NCI-H526 treated with DMSO at 0.1 percent for 48 hours (cell line): ENCODE results near the gene CYP2F1.
"Not testable (repeated sequence)": the region's sequence is repeated elsewhere in the genome, so short reads cannot be mapped to it uniquely, and the experiment has no call there.

Experiments
- DNase-seq: peaks from one replicate; lab custom pipeline; 2025; lab: John Stamatoyannopoulos, UW

Gene CYP2F1, protein sequence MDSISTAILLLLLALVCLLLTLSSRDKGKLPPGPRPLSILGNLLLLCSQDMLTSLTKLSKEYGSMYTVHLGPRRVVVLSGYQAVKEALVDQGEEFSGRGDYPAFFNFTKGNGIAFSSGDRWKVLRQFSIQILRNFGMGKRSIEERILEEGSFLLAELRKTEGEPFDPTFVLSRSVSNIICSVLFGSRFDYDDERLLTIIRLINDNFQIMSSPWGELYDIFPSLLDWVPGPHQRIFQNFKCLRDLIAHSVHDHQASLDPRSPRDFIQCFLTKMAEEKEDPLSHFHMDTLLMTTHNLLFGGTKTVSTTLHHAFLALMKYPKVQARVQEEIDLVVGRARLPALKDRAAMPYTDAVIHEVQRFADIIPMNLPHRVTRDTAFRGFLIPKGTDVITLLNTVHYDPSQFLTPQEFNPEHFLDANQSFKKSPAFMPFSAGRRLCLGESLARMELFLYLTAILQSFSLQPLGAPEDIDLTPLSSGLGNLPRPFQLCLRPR

GRCh38 chr19:41114132-41114531 lies at the start of gene CYP2F1:
TSS of gene CYP2F1 (plus strand) at chr19:41114432. CDS start at chr19:41116189, 1,757 bp downstream.
- no peak for DNase-seq

- no peak for DNase-seq
These were observed 49.2 kb upstream of the CYP2F1 start for GRCh38 chr19:41064974-41065569.

DNA sequence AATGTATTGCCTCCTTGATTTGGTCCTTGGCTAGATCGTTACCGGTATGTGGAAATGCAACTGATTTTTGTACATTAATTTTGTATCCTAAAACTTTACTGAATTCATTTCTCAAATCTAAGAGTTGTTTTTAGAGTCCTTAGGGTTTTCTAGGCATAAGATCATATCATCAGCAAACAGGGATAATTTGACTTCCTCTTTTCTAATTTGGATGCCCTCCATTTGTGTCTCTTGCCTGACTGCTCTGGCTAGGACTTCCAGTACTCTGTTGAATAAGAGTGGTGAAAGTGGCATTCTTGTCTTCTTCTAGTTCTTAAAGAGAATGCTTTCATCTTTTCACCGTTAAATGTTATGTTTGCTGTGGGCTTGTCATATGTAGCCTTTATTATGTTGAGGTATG lies 37.9 kb upstream of the CYP2F1 start:
- no peak for DNase-seq

- DNase-seq, result no peak
These were observed 30.7 kb upstream of the CYP2F1 start for GRCh38 chr19:41083516-41083915.

DNA sequence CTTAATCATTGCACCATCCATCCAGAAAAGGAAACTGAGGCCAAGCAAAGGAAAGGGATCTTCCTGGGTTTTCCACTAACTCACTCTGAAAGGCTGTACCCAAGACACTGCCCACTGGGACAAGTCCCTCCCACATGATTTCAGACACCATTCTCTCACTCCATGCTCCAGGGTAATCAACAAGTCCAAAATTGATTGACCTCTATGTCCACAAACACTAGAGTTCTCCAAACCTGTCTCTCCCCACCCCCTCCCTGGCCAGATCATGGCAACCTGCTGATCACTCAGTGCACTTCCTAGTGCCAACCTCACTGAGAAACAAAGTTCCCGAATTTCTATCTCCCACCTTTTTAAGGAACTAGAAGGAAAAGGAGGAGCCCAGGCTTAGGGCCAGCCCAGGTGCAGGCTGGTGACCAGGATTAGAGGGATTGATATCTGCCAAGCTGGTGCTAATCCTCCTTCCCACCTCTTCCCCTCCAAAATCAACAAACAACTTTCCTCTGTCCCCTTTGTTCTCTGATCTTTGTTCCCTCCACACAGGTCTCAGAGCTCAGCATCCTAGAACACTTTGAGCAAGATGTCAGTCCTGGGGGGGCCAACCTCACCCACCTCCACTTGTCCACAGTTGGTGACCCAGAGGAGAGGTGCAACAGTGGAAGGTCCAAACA lies 28.4 kb upstream of the CYP2F1 start:
- DNase-seq, result no peak

DNA sequence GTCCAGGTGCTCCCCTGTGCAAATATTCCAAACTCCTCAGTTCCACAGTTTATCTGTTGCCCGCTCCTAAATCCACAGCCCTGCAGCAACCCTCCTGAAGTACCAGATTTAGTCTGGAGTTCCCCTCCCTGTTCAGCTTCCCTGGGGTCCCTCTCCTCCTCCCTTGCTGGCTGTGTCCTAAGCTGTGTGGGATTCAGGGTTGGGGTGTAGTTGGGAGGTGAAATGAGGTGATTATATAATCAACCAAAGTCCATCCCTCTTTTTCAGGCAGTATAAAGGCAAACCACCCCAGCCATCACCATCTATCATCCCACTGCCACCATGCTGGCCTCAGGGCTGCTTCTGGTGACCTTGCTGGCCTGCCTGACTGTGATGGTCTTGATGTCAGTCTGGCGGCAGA lies 26.1 kb upstream of the CYP2F1 start, which contains the start of gene CYP2A13:
TSS of gene CYP2A13 (plus strand) at position 301 of the 400 bp plus-strand sequence. CDS start at position 322, 21 bp downstream.
- DNase-seq, result no peak

GRCh38 chr19:41089959-41090358 lies 24.3 kb upstream of the CYP2F1 start:
- DNase-seq, result no peak

DNA sequence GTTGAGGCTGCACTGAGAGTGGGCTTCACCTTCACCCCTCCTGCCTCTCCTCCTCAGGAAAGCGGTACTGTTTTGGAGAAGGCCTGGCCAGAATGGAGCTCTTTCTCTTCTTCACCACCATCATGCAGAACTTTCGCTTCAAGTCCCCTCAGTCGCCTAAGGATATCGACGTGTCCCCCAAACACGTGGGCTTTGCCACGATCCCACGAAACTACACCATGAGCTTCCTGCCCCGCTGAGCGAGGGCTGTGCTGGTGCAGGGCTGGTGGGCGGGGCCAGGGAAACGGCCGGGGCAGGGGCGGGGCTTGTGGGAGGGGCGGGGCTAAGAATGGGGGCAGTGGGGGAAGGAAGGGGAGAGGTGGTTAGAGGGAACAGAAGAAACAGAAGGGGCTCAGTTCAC lies 18.5 kb upstream of the CYP2F1 start:
- no peak for DNase-seq

- no peak for DNase-seq
These were observed 17.9 kb upstream of the CYP2F1 start for GRCh38 chr19:41096353-41096752.

- DNase-seq, result no peak
These were observed 16.9 kb upstream of the CYP2F1 start for GRCh38 chr19:41097302-41097701.

DNA sequence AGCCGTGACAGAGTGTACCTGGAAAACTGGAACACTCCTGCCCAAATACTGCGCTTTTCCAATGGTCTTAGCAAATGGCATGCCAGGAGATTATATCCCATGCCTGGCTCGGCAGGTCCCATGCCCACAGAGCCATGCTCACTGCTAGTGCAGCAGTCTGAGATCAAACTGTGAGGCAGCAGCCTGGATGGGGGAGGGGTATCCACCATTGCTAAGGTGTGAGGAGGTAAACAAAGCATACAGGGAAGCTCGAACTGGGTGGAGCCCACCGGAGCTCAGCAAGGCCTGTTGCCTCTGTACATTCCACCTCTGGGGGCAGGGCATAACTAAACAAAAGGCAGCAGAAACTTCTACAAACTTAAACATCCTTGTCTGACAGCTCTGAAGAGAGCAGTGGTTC lies 15.5 kb upstream of the CYP2F1 start:
- no peak for DNase-seq

GRCh38 chr19:41102210-41102609 lies 12.0 kb upstream of the CYP2F1 start:
- not testable (repeated sequence) for DNase-seq

DNA sequence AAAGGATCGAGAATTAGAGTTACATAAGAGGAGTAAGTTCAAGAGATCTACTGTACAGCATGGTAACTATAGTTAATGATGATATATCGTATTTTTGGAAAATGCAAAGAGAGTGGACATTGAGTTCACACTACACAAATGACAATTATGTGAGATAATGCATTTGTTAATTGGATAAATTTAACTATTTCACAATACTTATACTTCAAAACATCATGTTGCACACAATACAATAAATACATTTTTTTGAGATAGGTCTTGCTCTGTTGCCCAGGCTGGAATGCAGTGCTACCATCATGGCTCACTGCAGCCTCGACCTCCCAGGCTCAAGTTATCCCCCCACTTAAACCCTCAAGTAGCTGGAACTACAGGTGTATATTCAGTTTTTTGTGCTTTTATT lies 8.1 kb upstream of the CYP2F1 start:
- no peak for DNase-seq

DNA sequence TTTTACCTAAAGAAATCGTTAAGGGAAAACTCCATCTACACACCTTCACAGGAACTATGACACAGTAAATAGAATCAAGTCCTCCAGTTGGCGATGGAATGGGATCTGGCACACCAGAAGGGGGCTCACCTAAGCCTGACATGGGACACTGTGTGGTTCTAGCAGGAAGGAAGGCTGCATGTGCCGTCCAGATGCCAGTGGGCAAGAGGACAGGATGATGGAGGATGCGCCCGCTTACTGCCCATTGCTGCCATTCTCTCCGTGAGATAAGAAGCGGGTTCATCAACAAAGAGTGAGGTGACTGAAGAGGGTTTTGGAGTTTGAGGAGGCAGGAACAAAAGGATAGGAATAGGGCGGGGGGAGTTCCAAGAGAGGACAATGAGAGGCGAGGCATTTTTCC lies 2.9 kb upstream of the CYP2F1 start:
- DNase-seq, result no peak

DNA sequence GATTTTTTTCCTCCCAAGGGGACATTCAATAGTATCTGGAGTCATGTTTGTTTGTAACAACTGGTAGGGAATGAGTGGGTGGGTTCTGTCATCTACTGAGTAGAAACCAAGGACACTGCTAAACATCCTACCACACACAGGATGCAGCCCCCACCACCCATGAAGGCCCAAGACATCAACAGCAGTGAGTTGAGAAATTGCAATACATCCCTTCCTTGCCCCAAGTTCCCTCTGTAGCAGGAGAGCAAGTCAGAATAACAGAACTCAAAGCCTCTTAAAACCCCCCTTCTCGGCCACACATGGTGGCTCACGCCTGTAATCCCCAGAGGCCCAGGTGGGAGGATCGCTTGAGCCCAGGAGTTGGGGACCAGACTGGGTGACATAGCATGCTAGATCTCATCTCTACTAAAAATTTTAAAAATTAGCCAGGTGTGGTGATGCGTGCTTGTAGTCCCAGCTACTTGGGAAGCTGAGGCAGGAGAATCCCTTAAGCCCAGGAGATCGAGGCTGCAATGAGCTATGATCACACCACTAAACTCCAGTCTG lies 2.4 kb upstream of the CYP2F1 start:
- no peak for DNase-seq

DNA sequence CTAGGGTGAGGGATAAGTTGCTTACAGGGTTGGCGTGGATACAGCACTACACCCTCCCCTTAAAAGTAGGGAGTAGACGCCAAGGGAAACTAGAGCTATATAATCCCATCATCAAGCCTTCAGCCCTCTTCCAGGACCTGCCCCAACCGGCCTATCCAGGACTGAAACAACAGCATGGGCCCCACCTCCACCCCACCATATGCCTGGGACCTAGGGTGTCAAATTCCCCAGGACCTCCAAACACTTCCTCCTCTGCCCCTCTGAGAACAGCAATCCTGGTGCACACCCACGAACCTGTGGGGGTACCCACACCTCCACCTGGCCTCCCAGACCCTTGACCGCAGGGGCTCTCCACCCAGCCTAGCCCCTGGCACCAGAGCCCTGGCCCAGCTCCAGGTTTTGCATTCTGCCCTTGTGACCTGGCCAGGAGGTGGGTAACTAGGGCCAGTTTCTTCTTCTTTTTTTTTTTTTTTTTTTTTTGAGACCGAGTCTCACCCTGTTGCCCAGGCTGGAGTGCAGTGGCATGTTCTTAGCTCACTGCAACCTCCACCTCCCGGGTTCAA lies 1.4 kb upstream of the CYP2F1 start:
- DNase-seq, result no peak

GRCh38 chr19:41116261-41116660 lies 2.0 kb downstream of the CYP2F1 start:
- DNase-seq, result no peak

- DNase-seq, result not testable (repeated sequence)
These were observed 7.0 kb downstream of the CYP2F1 start for GRCh38 chr19:41120929-41121911.

DNA sequence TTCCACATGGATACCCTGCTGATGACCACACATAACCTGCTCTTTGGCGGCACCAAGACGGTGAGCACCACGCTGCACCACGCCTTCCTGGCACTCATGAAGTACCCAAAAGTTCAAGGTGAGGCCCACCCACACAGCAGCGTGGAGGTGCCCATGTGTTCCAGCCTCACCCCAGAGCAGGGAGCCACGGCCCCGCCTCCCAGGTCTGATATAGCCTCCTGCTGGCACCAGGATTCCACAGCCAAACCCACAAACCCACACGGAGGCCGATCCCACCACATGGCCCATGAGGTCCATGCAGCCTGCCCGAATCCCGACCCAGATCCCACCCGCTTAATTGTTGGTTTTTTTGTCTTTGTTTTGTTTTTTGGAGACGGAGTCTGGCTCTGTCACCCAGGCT lies 8.6 kb downstream of the CYP2F1 start:
- DNase-seq, result not testable (repeated sequence)

DNA sequence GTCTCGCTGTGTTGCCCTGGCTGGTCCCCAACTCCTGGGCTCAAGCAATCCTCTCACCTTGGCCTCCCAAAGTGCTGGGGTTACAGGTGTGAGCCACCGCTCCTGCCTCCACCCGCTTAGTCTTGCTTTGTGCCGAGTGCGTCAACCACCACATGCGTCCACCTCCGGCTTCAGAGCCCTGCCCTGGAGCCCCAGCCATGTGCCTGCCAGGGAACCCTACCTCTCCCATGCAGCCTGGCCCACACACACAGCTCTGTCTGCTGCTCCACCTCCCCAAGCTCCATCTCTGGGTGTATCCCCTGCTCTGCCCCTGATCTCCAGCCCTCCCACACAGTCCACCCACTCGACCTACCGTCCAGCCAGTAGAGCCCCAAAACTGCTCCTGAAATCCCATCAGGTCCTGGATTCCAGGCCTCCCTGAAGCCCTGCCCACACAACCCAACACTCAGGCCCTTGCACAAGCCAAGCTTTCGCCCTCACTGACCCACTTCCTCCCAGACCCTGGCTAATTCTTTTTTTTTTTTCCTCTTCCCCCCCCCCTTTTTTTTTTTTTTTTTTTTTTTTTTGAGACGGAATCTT lies 9.6 kb downstream of the CYP2F1 start:
- DNase-seq, result no peak
